ENCODE measurements around the gene EHMT1. TPM values are rescaled to one million over a fixed set of nuclear protein-coding genes. Genes with fewer than 3 reads are reported as not detected.

EHMT1 gene
- total RNA-seq, 4 donors from 2014 or later = 96.4 to 136 (median 118) TPM

DNA sequence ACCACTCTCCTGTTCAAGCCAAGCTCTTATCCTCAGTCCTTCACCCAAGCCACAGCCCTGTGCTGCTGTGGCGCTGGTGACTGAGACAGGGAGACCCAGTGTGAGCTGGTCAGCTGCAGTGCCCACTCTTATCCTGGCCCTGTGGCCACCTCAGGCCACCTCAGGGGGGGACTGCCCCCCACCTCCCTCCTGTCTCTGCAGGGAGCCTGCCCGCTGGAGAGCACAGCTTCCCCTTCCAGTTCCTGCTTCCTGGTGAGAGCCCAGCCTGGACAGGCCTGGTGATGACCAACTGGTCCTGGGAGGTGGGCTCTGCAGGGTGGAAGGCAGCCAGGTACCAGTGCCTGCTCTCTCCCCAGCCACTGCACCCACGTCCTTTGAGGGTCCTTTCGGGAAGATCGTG lies 5.5 kb upstream of the EHMT1 start:
- peak overlapping the region in 2 of 4 donors; percentile 46 to 70 for H3K27ac ChIP-seq
- 77 to 96% methylated on average over 4 to 5 of the region's 5 CpGs for WGBS, 2 donors
- peaks cover 0 to 41% (median 12%) of the 10 kb centered on the region in 3 donors for H3K36me3 ChIP-seq
- DNase-seq (ENCODE audit: low spot score in 2 of 2) = no peak
- H3K9me3 ChIP-seq = no peaks in the 10 kb centered on the region
- no peak overlapping the region for H3K4me3 ChIP-seq
- peaks cover 0 to 53% (median 21%) of the 10 kb centered on the region in 4 donors for H3K4me1 ChIP-seq
- no peaks in the 10 kb centered on the region for H3K27me3 ChIP-seq
- TF ChIP-seq POLR2A (IDR thresholded peaks at IDR 0.05) (no peak), CTCF (IDR thresholded peaks at IDR 0.05) (no peak), EP300 (IDR thresholded peaks at IDR 0.05) (no peak)

DNA sequence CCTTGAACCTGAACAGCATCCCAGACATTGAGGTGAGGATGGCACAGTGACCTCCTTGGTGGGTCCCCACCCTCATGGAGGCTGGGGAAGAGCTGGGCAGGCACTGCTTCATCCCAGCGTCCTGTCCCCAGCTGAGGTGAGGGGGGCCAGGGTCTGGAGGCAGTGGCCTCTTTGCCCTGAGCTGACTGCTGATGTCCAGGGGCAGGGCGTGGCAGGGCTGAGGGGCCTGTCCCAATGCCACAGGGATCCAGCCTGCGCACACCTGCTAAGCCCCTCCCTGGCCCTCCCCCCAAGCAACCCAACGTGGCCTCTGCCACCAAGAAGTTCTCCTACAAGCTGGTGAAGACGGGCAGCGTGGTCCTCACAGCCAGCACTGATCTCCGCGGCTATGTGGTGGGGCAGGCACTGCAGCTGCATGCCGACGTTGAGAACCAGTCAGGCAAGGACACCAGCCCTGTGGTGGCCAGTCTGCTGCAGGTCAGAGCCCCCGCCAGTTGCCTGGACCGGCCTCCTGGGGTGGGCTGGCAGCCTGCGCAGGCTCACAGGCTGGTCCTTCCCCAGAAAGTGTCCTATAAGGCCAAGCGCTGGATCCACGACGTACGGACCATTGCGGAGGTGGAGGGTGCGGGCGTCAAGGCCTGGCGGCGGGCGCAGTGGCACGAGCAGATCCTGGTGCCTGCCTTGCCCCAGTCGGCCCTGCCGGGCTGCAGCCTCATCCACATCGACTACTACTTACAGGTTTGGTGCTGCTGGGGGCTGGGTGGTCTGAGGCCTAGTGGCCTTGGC lies 4.9 kb upstream of the EHMT1 start:
- H3K4me3 ChIP-seq = no peak overlapping the region
- no peak for TF ChIP-seq POLR2A (IDR thresholded peaks at IDR 0.05)
- TF ChIP-seq CTCF (IDR thresholded peaks at IDR 0.05) = no peak
- no peak for TF ChIP-seq EP300 (IDR thresholded peaks at IDR 0.05)
- no peak overlapping the region for H3K27ac ChIP-seq
- H3K4me1 ChIP-seq = peaks cover 0 to 46% (median 21%) of the 10 kb centered on the region in 4 donors
- H3K9me3 ChIP-seq = no peaks in the 10 kb centered on the region
- no peak for DNase-seq (ENCODE audit: low spot score in 2 of 2)
- 88 to 90% methylated on average over 16 of the region's 27 CpGs for WGBS, 2 donors
- peaks cover 0 to 41% (median 12%) of the 10 kb centered on the region in 3 donors for H3K36me3 ChIP-seq
- H3K27me3 ChIP-seq = no peaks in the 10 kb centered on the region

DNA sequence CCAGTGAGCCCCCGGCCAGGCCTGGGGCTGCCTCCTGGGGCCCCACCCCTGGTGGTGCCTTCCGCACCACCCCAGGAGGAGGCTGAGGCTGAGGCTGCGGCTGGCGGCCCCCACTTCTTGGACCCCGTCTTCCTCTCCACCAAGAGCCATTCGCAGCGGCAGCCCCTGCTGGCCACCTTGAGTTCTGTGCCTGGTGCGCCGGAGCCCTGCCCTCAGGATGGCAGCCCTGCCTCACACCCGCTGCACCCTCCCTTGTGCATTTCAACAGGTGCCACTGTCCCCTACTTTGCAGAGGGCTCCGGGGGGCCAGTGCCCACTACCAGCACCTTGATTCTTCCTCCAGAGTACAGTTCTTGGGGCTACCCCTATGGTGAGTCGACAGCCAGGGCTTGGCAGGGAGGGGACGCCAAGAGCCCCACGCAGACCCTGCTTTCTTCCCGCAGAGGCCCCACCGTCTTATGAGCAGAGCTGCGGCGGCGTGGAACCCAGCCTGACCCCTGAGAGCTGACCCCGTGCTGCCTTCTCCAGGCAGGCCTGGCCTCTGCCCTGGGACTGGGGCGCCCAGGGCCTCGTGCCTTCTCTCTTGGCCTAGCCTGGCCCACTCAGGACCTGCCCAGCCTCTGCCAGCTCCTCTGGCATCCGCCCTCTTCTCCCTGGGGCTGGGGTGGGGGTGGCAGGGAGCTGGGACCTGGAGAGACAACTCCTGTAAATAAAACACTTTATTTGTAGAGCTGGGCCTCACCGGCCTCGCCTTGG lies 4.0 kb upstream of the EHMT1 start:
- no peaks in the 10 kb centered on the region for H3K27me3 ChIP-seq
- no peak overlapping the region for H3K4me3 ChIP-seq
- H3K36me3 ChIP-seq = peaks cover 0 to 41% (median 12%) of the 10 kb centered on the region in 3 donors
- DNase-seq (ENCODE audit: low spot score in 2 of 2) = no peak
- 91 to 93% methylated on average over 22 to 25 of the region's 25 CpGs for WGBS, 2 donors
- no peaks in the 10 kb centered on the region for H3K9me3 ChIP-seq
- no peak for TF ChIP-seq CTCF (IDR thresholded peaks at IDR 0.05)
- TF ChIP-seq EP300 (IDR thresholded peaks at IDR 0.05) = no peak
- TF ChIP-seq POLR2A (IDR thresholded peaks at IDR 0.05) = no peak
- no peak overlapping the region for H3K27ac ChIP-seq
- peaks cover 0 to 48% (median 23%) of the 10 kb centered on the region in 4 donors for H3K4me1 ChIP-seq

DNA sequence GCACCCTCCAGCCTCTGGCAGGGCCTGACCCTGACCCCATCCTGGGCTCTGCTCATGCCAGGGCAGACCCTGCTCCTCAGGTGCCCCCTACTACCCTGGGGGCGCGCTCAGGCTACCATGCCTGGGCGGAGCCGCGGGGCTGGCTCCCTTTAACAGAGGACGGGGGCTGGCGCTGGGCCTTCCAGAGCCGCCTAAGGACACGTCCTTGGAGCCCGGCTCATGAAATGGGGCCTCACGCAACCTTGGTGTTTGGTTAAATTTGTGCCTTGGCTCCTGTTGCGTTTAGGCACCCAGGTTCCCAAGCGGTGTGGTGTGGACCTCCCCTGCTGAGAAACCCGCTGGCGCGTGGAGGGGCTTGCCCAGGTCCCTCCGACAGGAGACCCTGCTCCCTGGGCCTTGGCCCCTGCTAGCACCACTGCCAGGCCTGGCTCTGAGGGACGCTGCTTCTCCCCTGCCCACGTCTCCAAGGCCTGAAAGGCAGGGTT lies 3.4 kb upstream of the EHMT1 start:
- H3K4me1 ChIP-seq = peaks cover 0 to 54% (median 30%) of the 10 kb centered on the region in 4 donors
- no peak for DNase-seq (ENCODE audit: low spot score in 2 of 2)
- no peak overlapping the region for H3K27ac ChIP-seq
- no peak overlapping the region for H3K4me3 ChIP-seq
- peaks cover 0 to 41% (median 12%) of the 10 kb centered on the region in 3 donors for H3K36me3 ChIP-seq
- no peaks in the 10 kb centered on the region for H3K9me3 ChIP-seq
- WGBS, 2 donors = 89 to 92% methylated on average over 14 to 18 of the region's 19 CpGs
- no peak for TF ChIP-seq EP300 (IDR thresholded peaks at IDR 0.05)
- TF ChIP-seq POLR2A (IDR thresholded peaks at IDR 0.05) = no peak
- no peak for TF ChIP-seq CTCF (IDR thresholded peaks at IDR 0.05)
- H3K27me3 ChIP-seq = no peaks in the 10 kb centered on the region
